ENCODE measurements around the gene CYP4Z1.
"Not testable (repeated sequence)": the region's sequence is repeated elsewhere in the genome, so short reads cannot be mapped to it uniquely, and the experiment has no call there.

DNA sequence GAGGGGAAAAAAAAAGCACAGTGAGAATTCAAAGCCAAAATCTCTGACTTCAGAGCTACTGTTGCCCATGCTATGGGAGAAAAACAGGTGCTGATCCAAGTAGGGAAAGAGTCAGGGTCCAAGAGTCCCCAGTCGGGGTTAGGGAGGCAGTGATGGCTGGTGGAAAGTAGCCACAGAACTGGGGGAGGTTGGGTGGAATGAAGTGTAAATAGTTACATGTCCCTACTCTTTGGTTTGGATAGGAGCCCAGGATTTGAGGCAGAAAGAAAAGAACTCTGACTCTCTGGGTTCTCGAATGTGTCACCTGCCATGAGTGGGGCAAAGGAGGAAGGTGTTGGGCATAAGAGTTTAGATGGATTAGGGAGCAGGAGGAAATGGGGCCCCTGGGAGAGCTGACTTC, 61.8 kb downstream of the CYP4Z1 start:
- TF ChIP-seq, protein P1, sequence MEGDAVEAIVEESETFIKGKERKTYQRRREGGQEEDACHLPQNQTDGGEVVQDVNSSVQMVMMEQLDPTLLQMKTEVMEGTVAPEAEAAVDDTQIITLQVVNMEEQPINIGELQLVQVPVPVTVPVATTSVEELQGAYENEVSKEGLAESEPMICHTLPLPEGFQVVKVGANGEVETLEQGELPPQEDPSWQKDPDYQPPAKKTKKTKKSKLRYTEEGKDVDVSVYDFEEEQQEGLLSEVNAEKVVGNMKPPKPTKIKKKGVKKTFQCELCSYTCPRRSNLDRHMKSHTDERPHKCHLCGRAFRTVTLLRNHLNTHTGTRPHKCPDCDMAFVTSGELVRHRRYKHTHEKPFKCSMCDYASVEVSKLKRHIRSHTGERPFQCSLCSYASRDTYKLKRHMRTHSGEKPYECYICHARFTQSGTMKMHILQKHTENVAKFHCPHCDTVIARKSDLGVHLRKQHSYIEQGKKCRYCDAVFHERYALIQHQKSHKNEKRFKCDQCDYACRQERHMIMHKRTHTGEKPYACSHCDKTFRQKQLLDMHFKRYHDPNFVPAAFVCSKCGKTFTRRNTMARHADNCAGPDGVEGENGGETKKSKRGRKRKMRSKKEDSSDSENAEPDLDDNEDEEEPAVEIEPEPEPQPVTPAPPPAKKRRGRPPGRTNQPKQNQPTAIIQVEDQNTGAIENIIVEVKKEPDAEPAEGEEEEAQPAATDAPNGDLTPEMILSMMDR (IDR thresholded peaks at IDR 0.05) = not testable (repeated sequence)
- not testable (repeated sequence) for TF ChIP-seq POLR2AphosphoS5, POLR2A (IDR thresholded peaks at IDR 0.05)
